GM19240 (cell line): ENCODE data around the gene TRIO.

Experiments
- DNase-seq: peaks from one replicate; pipeline ENCODE4 v3.0.0; 2011; ENCODE audit warnings: low spot score; ENCODE audit not compliant: insufficient read length

TRIO gene

DNA sequence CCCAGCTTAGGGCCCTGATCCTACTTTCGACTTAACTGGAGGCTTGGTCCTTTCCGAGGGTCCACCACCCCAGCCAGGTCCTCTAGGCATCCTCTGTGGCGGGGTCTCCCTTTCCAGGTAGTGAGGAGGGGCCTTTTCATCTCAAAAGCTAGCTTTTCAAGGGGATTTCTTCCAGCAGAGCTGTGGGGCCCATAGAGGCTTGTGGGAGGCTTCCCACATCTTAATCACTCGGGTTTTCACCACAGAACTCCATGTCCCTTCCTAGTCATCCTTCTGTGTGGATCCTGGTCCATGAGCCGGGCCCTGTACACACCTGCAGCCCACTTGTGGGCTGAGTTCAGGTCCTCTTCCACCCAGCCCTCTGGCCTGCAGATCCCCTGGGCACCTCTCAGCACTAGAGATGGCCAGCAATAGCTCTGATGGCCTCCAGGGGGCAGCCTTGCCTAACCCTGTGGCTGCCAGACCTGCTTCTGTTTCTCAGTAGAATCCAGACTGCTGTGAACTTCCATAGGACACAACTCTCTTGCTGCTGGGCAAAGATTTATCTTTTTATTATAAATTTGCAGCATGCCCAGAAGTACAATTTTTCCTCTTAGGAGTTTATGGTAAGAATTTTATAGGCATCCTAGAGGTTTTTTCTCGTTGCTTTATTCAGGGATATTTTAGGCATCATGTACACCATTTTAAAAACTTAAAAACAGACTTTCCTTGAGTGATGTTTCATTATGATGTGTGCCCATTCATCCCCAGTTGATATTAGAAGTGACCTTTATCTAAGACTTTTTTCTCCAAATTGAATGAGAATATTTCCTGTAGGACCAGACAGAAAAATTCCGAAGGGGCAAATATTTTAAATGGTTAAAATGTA, 208.9 kb downstream of the TRIO start:
- peak; percentile 63 for DNase-seq

DNA sequence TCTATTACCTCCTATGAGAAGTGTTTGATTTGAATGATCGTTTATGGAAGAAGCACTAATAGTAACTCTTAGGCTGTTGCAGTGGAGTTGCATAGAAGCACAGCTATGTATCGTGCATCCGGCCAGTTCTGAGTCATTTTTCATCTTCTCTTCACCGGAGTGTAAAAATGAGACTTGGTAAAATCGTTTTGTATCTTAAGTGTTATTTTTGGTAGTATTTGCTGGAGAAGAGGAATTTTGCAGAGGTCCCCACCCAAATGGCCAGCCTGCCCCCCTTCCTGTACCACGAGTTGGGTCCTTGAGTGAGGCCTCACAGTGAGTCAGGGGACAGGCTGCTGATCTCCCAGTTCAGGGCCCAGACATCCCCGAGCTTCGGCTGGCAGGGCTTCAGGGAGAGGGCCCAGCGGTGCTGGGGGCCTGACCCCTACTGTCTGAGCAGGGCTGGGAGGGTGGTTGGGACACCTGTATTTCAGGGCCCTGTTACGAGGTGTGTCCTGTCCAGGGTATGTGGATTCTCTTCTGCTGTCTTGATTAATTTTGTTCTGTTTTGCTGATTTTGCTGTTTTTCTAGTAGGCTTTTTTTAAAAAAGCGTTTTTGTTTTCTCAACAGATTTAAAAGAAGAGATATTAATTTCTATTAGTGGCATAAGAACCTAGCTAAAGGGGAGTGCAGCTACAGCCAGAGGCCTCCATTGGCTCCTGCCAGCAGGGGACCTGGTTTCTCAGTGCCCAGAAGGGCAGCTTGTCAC, 210.8 kb downstream of the TRIO start:
- no peak for DNase-seq

DNA sequence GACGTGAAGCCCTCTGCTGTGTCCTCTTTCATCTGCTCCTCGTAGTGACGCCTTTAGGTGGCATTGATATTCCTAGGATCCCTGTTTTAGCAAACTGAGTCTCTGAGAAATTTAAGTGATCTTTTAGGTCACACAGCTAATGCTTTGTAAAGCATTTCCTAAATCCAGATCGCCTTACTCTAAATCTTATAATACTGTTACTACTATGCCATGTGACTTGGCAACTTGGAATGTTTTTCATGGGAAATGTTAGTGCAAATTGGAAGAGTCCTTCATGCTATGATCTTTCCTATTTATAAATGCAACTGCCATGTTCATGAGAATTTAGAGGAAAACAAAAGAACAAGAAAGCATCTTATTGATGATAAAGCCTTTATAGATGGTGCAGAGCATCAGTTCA, 212.2 kb downstream of the TRIO start:
- DNase-seq: no peak

DNA sequence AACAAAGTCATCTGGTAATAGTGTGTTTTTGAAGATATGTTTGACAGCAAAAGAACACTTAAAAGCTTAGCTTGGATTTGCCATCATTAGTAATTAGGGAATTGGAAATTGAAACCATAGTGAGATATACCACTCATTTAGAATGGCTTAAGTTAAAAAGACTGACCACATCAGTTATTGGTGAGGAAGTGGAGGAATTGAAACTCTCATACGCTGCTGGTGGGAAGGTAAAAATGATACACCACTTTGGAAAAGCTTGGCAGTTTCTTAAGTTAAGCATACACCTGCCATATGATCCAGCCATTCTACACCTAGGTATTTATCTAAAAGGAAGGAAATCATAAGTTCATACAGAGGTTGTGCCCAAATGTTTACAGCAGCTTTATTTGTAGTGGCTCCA, 213.2 kb downstream of the TRIO start:
- no peak for DNase-seq

DNA sequence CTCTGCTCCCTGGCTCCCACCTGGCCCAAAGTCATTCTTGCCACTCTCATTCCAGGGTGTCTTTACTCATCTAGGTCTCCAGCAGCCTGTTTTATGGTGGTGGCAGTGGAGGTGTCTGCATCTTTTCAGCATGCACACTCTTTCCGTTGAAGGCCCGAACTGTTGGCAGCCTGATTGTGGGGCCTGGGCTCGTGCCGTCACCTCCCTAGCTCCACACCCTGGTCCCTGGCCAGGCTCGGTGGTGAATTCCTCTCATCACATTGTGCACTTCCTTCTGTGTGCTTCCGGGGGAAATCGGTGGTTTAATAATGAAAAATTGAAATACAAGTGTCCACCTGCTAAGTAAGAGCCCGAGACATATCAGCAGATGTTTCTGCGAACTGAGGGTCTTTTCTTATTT, 214.3 kb downstream of the TRIO start:
- DNase-seq: no peak

DNA sequence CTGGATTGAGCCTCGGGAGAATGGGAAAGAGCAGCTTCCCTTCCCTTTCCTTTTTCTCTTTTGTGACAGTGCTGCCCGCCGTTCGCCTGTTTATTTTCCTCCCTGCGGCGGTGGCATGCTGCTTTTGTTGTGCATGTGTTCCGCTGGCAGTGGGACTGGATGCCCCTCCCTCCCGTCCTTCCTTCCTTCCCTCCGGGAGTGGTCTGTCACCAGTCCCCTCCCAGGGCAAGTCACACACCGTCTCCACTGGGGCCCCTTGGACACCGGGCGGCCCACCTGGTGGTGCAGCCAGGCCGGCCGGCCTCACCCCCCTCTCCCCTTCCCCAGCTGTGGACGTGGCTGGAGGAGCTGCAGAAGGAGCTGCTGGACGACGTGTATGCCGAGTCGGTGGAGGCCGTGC, 214.7 kb downstream of the TRIO start:
- no peak for DNase-seq

DNA sequence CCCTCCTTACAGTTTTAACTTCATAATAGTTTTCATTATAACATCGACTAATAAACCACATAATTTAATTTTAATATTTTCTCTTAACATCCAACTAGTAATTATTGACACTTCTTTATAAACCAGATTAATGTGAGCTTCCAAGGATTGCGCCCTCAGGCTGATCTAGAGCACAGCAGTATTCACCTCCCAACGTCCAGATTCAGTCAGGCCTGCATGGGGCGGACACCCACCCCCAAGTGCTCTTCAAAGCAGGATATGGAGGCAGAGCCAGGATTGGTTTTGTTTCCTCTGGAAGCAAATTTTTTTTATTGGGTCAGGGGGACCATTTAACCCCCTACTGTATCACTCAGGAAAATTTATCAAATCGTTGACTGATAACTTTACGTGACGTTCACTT, 215.4 kb downstream of the TRIO start:
- no peak for DNase-seq

DNA sequence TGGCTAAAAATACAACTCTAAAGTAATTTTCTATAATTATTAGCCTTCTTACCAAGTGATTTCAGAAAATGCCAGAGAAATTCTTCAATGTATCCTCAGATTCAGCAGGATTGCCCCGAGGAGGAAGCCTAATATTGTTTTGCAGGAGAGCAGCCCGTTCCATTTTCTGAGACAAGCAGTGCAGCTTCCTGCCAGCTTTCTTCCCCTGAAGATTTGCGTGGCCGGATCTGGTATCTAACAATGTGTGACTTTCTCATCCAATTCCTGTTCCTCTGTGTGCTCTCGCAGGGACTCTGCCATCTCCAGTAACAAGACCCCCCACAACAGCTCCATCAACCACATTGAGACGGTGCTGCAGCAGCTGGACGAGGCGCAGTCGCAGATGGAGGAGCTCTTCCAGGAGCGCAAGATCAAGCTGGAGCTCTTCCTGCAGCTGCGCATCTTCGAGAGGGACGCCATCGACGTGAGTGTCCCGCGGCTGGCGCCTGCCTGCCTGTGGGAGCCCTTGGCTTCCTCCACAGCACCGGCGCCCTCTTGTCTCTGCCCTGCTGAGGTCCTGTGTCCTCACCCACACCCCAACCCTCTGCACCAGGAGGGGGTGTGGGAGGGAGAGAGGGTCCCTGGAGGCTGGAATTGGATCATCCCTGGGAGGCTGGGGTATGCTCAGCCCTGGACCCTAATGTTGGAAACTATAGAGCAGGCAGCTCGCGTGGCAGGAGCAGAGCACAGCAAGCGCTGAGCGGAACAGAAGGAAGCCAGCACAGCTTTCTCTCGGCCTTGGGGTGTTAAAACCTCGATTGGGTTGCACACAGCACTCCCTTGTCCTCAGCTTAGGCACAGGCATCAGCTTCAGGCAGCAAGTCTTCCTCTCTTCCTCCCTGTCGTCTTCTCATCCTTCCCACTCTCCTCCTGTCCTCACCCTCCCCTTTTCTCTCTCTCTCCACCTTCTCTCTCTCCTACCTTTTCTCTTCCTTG, 216.2 kb downstream of the TRIO start:
- no peak for DNase-seq

DNA sequence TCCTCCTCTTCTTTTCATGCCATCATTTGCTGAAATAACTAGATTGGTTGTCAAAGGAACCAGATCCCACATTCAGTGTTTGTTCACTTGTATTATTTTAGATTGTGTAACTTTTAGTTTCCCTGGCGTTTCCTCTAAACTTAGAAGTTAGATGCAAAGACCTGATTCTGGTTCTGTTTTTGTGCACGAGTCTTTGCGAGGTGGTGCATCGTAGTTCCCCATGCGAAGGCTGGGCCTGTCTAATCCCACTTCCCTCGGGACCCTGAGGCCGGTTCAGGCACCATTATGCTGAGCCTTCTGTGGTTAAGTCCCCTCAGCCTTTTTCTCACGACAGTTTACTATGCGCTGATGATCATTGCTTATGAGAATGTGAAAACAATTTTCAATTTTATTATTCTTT, 219.3 kb downstream of the TRIO start:
- DNase-seq: no peak

DNA sequence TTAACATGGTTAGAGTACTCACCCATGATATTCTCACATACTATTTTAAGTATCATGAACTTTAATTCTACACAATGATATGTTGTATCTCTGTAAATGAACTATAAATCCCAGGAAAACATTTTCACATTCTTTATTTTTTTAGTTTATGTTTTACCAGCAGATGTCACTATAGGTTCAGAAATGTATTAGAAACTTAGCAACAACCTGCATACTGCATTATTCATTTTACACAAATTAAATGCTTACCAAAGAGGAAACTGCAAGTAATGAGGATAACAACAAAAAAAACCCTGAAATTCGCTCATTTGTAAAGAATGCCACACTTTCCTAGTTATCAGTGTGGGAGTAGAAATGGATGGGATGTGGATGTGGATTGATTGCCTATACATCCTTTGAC, 221.0 kb downstream of the TRIO start:
- no peak for DNase-seq

DNA sequence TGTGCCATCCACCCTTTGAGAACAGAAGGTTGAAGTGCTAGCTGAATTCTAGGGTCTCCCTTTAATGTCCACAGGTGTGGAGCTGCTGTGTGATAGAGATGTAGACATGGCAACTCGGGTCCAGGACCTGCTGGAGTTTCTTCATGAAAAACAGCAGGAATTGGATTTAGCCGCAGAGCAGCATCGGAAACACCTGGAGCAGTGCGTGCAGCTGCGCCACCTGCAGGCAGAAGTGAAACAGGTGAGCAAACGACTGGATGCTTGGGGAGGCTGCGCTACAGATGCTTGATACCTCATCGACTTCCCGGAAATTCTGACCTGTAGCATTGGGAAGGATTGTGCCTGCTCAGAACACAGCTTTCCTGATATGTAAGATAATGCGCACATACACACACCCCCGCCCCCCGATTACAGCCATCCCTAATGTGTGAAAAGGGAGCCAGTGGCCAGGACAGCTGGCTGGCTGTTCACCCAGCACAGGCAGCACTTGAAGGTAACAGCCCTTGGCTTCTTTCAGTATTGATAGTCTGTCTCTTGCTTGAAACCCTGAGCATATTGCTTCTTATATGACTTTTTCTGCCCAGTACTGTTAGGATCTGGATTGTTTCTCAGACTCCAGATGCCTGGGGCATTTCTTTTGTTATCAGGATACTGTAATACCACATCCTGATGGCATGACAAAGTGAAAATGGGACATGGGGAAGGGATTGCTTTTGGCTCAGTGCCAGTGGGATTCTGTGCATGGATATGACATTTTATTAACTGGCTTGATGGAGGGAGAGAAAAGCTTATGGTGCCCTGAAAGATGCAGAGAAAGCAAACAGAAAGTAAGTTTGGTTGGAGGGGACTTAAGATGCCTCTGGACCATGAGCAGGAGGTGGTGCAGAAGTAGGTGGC, 221.7 kb downstream of the TRIO start:
- no peak for DNase-seq

DNA sequence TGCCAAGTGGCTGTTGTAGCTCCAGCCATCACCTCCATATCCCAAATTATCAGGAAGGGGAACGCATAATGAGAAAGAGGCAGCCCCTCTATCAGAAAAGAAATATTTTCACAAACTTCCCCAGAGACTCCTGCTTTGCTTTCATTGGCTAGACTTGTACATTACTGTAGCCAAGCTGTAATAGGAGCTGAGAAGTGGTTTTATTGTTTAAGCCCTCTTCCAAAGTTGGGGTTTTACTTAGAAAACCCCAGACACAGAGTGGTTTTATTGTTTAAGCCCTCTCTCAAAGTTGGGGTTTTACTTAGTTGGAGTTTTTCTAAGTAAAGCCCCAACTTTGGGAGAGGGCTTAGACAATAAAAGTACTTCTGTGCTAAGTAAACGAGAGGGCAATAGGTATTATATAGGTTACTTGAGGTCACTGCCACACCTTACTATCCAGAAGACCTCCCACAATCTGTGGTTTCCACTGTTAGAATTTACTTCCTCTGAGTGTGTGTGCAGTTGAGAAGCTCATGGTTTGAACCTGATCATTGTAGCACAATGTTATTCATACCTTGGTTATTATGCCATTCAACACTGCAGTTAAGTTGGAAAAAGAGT, 222.8 kb downstream of the TRIO start:
- DNase-seq: no peak

DNA sequence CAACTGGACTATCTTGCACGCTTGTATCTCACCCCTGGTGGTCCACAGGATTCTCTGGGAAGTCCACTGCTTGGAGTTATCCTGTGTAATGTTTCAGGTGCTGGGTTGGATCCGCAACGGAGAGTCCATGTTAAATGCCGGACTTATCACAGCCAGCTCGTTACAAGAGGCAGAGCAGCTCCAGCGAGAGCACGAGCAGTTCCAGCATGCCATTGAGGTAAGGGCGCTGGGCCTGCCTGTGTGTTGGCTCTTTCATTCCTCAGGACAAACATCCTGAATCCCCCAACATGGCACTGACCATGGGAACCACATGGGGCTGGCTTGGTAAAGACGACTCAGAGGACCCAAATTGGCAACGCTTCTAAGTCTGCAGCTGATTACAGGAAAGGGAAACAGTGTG, 223.6 kb downstream of the TRIO start:
- no peak for DNase-seq

DNA sequence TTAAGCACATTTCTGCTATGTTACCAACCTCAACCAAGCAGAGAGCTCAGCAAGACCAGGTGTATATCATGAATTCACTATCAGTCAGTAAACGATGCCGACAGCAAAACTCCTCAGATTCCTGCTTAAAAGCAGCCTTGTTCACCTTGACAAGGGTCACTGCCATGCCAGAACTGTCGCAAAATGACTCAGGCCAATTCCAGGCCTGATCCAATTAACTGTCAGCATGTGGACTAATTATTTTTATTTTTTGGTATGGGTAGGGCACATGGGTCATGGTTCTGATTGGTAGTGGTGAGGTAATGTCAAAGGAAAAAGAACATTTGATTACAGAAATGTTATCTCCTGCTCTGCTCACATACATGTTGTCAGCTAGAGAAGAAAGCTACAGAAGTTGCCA, 224.2 kb downstream of the TRIO start:
- no peak for DNase-seq

DNA sequence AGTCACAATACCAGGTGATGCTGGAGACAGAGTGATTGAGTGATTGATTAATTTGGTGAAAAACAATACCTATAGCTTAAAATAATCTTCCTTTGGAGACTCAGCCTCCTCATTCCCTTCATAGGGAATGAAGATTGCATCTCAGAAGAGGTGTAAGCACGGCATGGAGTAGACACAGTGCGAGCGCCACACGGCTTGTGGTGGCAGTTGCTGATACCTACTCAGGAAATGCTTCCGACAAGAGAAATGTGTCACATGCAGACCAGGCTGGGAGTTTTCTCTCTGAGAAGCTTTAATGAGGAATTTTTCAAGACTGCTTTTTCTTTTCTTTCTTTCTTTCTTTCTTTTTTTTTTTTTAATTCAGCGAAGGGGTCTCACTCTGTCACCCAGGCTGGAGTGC, 226.6 kb downstream of the TRIO start:
- no peak for DNase-seq

DNA sequence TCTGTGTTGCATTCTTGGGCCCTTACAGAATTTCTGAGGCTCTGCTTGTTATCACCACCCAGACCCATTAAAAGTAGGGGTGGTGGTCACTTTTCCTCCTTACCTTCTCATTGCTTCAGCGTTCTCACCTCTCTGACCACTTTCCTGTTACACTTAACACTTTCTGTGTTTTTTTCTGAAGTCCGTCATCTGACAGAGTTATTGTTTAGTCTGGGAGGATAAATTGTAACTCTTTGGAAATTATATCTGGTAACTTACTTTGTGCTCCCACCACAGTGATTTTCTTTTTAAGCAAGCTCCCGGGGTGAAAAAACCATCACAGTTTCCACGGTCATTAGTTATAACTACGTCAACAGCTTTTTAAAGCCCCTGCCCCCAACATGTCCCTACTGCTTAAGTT, 227.2 kb downstream of the TRIO start:
- no peak for DNase-seq

DNA sequence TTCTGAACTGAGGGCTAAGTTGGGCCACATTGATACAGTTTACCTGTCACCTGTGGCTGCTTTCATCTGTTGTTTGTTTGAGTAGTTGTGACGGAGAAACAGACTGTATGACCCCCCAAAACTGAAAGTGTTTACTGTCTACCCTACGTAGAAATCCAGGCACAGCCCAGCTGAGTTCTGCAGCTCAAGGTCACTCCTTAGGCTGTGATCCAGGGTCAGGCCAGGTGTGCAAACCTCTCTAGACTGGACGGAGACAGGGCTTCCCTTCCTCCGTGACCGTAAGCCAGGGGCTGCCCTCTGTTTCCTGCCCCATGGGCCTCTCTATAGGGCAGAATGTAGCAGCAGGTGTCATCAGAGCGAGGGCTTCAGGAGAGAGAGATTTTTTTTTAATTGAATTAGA, 230.5 kb downstream of the TRIO start:
- DNase-seq: no peak

DNA sequence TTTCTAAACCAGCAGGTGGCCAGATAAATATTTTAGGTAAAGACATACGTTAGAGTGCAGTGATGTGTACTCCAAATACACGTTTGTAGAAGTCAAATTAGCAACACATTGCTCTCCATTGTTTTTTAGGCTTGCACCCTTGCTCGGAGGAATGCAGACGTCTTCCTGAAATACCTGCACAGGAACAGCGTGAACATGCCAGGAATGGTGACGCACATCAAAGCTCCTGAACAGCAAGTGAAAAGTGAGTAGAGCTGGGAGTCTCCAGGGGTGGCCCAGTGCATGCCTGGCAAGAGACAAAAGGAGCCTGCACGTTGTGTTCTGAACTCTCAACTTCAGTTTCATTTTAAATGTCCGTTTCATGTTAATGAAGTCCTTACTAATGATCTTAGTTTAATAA, 231.0 kb downstream of the TRIO start:
- no peak for DNase-seq

DNA sequence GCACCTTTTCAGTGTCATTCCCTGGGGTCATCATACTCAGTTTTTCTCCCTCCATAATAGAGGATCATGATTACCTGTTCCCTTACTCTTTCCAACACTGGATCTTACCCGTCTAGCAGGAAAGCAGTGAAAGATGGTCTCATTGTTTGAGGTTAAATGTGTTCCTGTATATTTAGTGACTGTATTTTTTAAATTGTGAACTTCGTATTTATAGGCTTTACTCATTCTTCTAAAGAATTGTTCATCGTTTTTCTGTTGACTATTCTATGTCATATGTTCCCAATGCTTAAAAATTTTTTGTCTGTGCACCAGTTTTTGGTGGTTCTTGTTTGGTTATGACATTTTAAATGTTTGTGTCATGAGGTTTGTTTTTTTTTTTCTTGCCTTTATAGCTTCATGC, 233.6 kb downstream of the TRIO start:
- DNase-seq: no peak

DNA sequence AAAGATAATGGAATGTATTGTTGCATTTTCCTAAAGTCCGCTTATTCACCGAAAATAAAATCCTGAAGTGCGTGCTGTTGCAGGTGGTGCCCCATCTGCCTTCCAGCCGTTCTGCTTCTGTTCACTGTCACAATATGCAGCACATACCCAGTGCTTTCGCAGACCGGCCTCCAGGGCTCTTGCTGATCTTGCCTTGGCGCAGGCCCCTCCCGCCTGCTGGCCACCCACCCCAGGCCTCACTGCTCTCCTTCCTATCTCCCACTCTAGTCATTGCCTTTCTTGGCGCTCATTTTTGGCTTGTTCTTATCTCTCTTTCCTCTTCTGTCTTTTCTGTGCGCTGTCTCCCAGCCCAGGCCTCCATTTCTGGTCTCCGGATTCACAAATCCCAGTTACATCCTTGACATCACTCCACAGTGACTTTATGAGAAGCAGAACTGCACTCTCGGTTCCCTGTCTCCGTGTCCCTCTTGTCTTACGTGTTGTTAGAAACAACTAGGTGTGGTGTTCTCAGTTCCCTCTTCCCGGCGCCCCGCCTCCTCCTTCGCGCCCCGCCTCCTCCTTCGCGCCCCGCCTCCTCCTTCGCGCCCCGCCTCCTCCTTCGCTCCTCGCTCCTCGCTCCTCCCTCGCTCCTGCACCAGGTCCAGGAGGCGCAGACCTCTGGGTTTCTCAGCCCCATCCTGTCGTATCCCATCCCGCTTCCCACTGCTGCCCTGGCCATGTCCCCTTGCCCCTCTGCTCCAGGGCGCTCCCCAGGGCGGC, 236.8 kb downstream of the TRIO start:
- DNase-seq: no peak
